C4-2B (cell line): ENCODE measurements around the gene RAD17.
"Not testable (repeated sequence)": the region's sequence is repeated elsewhere in the genome, so short reads cannot be mapped to it uniquely, and the experiment has no call there.

Experiments used
- H3K27ac ChIP-seq: fragments of 450-650 bp; 2 replicates; pipeline ENCODE4 v1.5.1; 2017
- ZFX ChIP-seq: fragments of 450-650 bp; IDR thresholded peaks from 2 replicates; pipeline ENCODE4 v1.6.1; 2017
- TF ChIP-seq, protein P1 (sequence below): fragments of 450-650 bp; conservative IDR thresholded peaks from 2 replicates; pipeline ENCODE4 v1.5.1; 2017; ENCODE audit warnings: mild to moderate bottlenecking

The RAD17 gene, protein sequence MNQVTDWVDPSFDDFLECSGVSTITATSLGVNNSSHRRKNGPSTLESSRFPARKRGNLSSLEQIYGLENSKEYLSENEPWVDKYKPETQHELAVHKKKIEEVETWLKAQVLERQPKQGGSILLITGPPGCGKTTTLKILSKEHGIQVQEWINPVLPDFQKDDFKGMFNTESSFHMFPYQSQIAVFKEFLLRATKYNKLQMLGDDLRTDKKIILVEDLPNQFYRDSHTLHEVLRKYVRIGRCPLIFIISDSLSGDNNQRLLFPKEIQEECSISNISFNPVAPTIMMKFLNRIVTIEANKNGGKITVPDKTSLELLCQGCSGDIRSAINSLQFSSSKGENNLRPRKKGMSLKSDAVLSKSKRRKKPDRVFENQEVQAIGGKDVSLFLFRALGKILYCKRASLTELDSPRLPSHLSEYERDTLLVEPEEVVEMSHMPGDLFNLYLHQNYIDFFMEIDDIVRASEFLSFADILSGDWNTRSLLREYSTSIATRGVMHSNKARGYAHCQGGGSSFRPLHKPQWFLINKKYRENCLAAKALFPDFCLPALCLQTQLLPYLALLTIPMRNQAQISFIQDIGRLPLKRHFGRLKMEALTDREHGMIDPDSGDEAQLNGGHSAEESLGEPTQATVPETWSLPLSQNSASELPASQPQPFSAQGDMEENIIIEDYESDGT

GRCh38 chr5:69369340-69370121 is at the start of gene RAD17, which contains the start of the genes AK6 and TAF9:
Gene RAD17, plus strand, starts transcription at chr5:69369818. Its CDS starts 2,391 bp downstream, at chr5:69372209.
Gene AK6, minus strand, starts transcription at chr5:69369520. Its CDS starts 30 bp downstream, at chr5:69369490.
Gene TAF9, minus strand, starts transcription at chr5:69369520. Its CDS starts 3,783 bp downstream, at chr5:69365737.
- peak; percentile 33 for TF ChIP-seq ZFX
- TF ChIP-seq, protein P1, sequence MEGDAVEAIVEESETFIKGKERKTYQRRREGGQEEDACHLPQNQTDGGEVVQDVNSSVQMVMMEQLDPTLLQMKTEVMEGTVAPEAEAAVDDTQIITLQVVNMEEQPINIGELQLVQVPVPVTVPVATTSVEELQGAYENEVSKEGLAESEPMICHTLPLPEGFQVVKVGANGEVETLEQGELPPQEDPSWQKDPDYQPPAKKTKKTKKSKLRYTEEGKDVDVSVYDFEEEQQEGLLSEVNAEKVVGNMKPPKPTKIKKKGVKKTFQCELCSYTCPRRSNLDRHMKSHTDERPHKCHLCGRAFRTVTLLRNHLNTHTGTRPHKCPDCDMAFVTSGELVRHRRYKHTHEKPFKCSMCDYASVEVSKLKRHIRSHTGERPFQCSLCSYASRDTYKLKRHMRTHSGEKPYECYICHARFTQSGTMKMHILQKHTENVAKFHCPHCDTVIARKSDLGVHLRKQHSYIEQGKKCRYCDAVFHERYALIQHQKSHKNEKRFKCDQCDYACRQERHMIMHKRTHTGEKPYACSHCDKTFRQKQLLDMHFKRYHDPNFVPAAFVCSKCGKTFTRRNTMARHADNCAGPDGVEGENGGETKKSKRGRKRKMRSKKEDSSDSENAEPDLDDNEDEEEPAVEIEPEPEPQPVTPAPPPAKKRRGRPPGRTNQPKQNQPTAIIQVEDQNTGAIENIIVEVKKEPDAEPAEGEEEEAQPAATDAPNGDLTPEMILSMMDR = no peak
- H3K27ac ChIP-seq = peak within 1 kb of the TSS; percentile 90

DNA sequence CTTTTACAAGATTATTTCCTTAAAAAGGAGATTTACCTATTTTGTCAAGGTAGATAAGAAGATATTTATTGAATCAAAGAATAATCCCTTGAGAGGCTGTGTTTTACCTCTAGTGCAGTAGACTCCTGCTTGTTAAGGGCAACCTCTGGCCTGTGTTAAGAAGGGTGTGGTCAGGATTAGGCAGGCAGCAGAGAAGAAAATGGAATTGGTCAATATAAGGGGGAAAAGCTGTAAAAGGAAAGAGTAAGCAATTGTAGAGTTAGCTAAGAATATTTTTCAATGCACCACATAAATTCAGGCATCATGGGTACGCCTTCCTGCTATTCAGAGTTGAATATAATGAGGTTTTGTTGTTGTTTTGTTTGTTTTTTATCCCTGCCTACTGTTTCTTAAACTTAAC is 43.3 kb upstream of the RAD17 start:
- H3K27ac ChIP-seq = no peak overlapping the region
- TF ChIP-seq, protein P1 = no peak
- TF ChIP-seq ZFX = no peak

DNA sequence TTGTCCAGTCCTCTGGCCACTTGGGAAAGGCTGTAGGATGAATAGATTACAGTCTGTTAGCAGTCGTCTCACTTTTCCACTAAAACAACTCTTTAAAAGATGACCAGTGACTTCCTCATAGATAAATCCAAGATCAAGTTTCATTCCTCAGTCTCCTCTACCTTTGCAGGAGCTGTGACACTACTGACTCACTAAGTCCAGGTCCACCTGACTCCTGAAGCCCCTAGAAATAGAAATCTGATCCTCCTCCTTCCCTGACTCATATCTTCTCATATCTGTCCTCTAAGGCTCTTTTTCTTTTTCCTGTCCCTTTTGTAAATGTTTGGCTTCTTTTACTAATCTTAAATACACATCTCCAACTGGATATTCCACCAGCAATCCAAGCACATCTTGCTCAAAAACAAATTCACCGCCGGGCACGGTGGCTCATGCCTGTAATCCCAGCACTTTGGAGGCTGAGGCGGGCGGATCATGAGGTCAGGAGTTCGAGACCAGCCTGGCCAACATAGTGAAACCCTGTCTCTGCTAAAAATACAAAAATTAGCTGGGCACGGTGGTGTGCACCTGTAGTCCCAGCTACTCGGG is 39.6 kb upstream of the RAD17 start:
- no peak for TF ChIP-seq ZFX
- TF ChIP-seq, protein P1 = no peak
- no peak overlapping the region; the same call in 1 of the 2 replicates for H3K27ac ChIP-seq

- no peak for TF ChIP-seq ZFX
- TF ChIP-seq, protein P1 = no peak
- peak overlapping the region; percentile 93 for H3K27ac ChIP-seq
Observed at GRCh38 chr5:69331528-69332445, 37.8 kb upstream of the RAD17 start.

DNA sequence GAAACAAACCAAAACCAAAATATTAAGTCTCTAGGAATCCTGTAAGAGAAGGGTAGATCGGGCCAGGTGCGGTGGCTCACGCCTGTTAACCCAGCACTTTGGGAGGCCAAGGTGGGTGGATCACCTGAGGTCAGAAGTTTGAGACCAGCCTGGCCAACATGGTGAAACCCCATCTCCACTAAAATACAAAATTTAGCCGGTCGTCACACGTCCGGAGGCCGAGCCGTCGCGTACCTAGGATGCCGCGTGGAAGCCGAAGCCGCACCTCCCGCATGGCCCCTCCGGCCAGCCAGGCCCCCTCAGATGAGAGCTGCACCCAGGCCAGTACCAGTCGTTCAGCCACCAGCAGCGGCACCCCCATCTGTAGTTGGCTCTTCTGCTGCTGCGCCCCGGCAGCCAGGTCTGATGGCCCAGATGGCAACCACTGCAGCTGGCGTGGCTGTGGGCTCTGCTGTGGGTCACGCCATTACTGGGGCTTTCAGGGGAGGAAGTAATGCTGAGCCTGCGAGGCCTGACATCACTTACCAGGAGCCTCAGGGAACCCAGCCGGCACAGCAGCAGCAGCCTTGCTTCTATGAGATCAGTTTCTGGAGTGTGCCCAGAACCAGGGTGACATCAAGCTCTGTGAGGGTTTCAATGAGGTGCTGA is 35.8 kb upstream of the RAD17 start:
- not testable (repeated sequence) for H3K27ac ChIP-seq

- H3K27ac ChIP-seq = no peak overlapping the region
- TF ChIP-seq ZFX = no peak
- TF ChIP-seq, protein P1 = peak; percentile 91
Observed at GRCh38 chr5:69334793-69335268, 34.8 kb upstream of the RAD17 start.
